ENCODE measurements around the gene SPRY2. TPM values are rescaled to one million over a fixed set of nuclear protein-coding genes. Genes with fewer than 3 reads are reported as not detected.

Gene SPRY2
- total RNA-seq, 4 donors from 2014 or later = 26.4 to 40.4 (median 37.0) TPM

DNA sequence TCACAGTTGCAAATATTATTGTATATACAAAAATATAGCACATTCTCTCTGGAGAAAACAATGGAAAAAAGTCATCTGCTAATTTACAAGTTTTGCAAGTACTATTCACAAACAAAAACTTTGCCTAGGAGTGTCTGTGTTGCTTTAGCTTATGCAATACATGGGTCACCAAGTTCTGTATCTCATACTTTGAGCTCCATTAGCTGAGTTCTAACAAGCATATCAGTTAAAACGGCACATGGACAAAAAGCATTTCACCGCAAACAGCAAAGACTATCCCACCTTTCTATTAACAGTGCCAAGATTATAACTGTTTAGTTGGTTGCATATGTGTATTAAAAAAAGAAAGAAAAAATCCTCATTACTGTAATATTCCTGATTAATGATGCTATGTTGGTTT, 4.6 kb downstream of the SPRY2 start:
- TF ChIP-seq CTCF (IDR thresholded peaks at IDR 0.05) (no peak), POLR2A (IDR thresholded peaks at IDR 0.05) (no peak)
- no peak for DNase-seq (ENCODE audit: low spot score in 2 of 2)
- 23 to 25% methylated on average over 2 of the region's 2 CpGs for WGBS, 2 donors
- H3K4me3 ChIP-seq (ENCODE audit: low read depth, poor library complexity, severe bottlenecking) = no peak overlapping the region
- intact Hi-C loops (cut with DNase I; ENCODE audit: low total_unique reads) = no loop called here

DNA sequence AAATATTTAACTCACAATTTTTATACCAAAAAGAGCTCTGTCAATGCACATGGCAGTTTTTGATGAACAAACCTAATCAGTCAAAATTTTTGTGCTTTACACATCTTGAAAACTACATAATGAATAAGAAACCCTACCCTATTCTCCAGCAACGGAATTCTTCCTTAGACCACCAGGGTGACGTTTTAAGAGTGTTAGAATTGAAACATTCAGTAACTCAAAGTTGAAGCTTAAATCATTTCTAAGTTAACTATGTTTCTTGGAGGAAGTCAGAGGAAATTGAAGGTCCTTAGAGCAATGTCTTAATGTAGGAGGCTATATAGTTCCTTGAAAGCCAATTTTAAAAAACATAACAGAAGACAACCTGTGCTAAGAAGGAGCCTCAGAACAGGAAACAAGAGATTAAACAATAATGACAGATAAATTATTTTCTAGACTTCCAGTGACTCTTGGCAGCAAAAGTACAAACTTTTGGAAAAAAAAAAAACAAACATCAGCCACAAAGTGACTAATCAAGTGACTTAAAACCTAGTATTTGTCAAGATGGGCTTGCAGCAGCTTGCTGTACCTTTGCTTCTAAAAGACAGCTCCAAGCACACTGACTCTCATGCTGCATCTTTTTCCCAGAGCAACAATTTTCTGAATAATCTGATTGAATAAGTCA, 6.2 kb downstream of the SPRY2 start:
- no peak for DNase-seq (ENCODE audit: low spot score in 2 of 2)
- no peak overlapping the region for H3K4me3 ChIP-seq (ENCODE audit: low read depth, poor library complexity, severe bottlenecking)
- TF ChIP-seq CTCF (IDR thresholded peaks at IDR 0.05) (no peak), POLR2A (IDR thresholded peaks at IDR 0.05) (no peak)
- intact Hi-C loops (cut with DNase I; ENCODE audit: low total_unique reads) = no loop called here
- WGBS, 2 donors = 38 to 39% methylated on average over 2 of the region's 2 CpGs

- DNase-seq (ENCODE audit: low spot score in 2 of 2) = no peak
- intact Hi-C loops (cut with DNase I; ENCODE audit: low total_unique reads) = no loop called here
- TF ChIP-seq POLR2A (IDR thresholded peaks at IDR 0.05) (no peak), CTCF (IDR thresholded peaks at IDR 0.05) (no peak)
- 60 to 72% methylated on average over 2 of the region's 2 CpGs for WGBS, 2 donors
- H3K4me3 ChIP-seq (ENCODE audit: low read depth, poor library complexity, severe bottlenecking) = no peak overlapping the region
Measured at GRCh38 chr13:80331984-80332383, 8.9 kb downstream of the SPRY2 start.

DNA sequence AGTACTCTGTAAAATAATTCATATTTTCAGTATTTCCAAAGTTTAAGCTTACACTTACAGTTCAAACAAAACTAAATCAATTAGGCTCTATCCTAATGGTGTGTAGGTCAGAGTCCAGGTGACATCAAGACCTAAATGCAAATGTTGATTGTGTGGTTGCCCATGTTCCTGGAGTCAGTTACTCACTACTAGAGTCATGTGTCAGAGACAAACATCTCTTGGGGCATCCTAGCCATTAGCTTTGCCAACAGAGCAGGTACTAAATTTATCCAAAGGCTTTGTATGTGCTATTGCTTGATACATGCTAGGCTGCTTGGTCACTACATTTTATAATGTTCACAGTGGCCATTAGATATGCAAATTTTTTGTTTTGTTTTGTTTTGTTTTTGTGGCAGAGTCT, 11.7 kb downstream of the SPRY2 start:
- H3K4me3 ChIP-seq (ENCODE audit: low read depth, poor library complexity, severe bottlenecking) = no peak overlapping the region
- DNase-seq (ENCODE audit: low spot score in 2 of 2) = no peak
- intact Hi-C loops (cut with DNase I; ENCODE audit: low total_unique reads) = no loop called here
- TF ChIP-seq POLR2A (IDR thresholded peaks at IDR 0.05) = no peak
- TF ChIP-seq CTCF (IDR thresholded peaks at IDR 0.05) = no peak

DNA sequence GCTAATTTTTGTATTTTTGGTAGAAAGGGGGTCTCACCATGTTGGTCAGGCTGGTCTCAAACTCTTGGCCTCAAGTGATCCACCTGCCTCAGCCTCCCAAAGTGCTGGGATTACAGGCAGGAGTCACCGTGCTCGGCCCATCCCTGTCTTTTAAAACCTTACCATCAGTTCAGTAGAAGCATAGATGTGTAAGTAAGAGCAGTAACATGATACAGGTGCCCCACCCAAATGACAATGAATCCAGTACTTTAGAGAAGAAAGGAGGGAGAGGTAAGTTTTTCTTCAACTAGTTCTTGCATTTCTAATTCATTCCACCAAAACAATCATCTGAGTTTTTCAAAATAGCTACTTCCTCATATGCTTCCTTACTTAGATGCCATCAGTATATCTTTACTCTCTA, 21.9 kb downstream of the SPRY2 start:
- no peak for DNase-seq (ENCODE audit: low spot score in 2 of 2)
- intact Hi-C loops (cut with DNase I; ENCODE audit: low total_unique reads) = no loop called here
- 94 to 97% methylated on average over 2 of the region's 2 CpGs for WGBS, 2 donors
- no peak overlapping the region for H3K4me3 ChIP-seq (ENCODE audit: low read depth, poor library complexity, severe bottlenecking)
- no peak for TF ChIP-seq CTCF (IDR thresholded peaks at IDR 0.05)
- no peak for TF ChIP-seq POLR2A (IDR thresholded peaks at IDR 0.05)
